Natural killer cell (primary cell): ENCODE results near the gene CCNJ. TPM values are rescaled to one million over a fixed set of nuclear protein-coding genes. Genes with fewer than 3 reads are reported as not detected.

Experiments used
- total RNA-seq, 4 donors: library from RNA; stranded (reverse); fragments of 120-200 nt in 1 of 4; gene quantifications; one replicate each; pipeline versions ENCODE4 v1.2.3 to v1.2.4, GENCODE V29; 2013 to 2022

Gene CCNJ
- total RNA-seq, 3 donors from 2014 or later (not counting 1 experiment from before 2014, with no cell fraction given): 5.9 to 7.1 (median 6.0) TPM

Other genes starting within 250 kb of the CCNJ start
- under 1 TPM in 2 of 3 donors, not detected in 1; 0.14 to 0.68 TPM for gene CC2D2B, start 135.6 kb upstream of the CCNJ start, total RNA-seq
- 10 to 100 TPM; 17.6 to 34.7 (median 21.8) TPM for gene ZNF518A, start 86.7 kb downstream of the CCNJ start, total RNA-seq
- 1 to 10 TPM in 2 of 3 donors, under 1 TPM in 1; 0.66 to 4.0 (median 1.5) TPM for gene BLNK, start 228.0 kb downstream of the CCNJ start, total RNA-seq